Psoas muscle (tissue), 8 donors: ENCODE measurements around the gene KRTAP6-3. TPM values are rescaled to one million over a fixed set of nuclear protein-coding genes. Genes with fewer than 3 reads are reported as not detected.

Experiments used
- ATAC-seq, 4 donors: fragments of 200-7000 bp; cut with Tn5 transposase; one replicate each; pipeline ENCODE4 v1.9.1; 2020; ENCODE audit warnings: moderate library complexity in 3 of 4, mild to moderate bottlenecking in 2 of 4
- DNase-seq, 2 donors: peaks; one replicate each; pipeline ENCODE4 v3.0.0-alpha.2; 2020
- H3K27ac ChIP-seq: fragments of 200-600 bp; one replicate; pipeline ENCODE4 v1.8.0; 2022
- H3K27me3 ChIP-seq, 3 donors: fragments of 200-600 bp in 1 of 3; one replicate each; pipeline versions ENCODE4 v1.6.1 to v1.8.0; 2013 to 2022; ENCODE audit warnings: low read length in 2 of 3, mild to moderate bottlenecking in 2 of 3, moderate library complexity in 1 of 3; ENCODE audit not compliant: insufficient read depth in 3 of 3
- H3K36me3 ChIP-seq, 2 donors: fragments of 200-600 bp in 1 of 2; one replicate each; pipeline versions ENCODE4 v1.6.1 to v1.8.0; 2013 to 2022; ENCODE audit warnings: low read depth in 1 of 2, mild to moderate bottlenecking in 1 of 2, moderate library complexity in 1 of 2; ENCODE audit not compliant: insufficient read depth in 1 of 2
- H3K4me1 ChIP-seq: fragments of 200-600 bp; one replicate; pipeline ENCODE4 v1.8.0; 2022
- H3K4me3 ChIP-seq: fragments of 200-600 bp; one replicate; pipeline ENCODE4 v1.8.0; 2022; ENCODE audit warnings: mild to moderate bottlenecking
- H3K9me3 ChIP-seq: fragments of 200-600 bp; one replicate; pipeline ENCODE4 v1.8.0; 2022
- WGBS, 3 donors: extraction: QIAGEN DNeasy Blood & Tissue Kit; methylation state at CpG; one replicate each; pipeline versions ENCODE4 v1.1.6 to v1.1.7; 2013; 5-methylcytosine and 5-hydroxymethylcytosine counted together
- intact Hi-C, 2 donors: fragments of 100-400 bp; cut with DNase I; formaldehyde crosslinking; loops; one replicate each; pipeline versions ENCODE4 v1.11.0 to v1.14.2; 2022
- polyA plus RNA-seq, 3 donors: library from polyadenylated mRNA; stranded (reverse); fragments of 200-250 nt; gene quantifications; one replicate each; pipeline ENCODE4 v1.2.3, GENCODE V29; 2013
- total RNA-seq, 4 donors: library from RNA; stranded (reverse); fragmentation: NEBNext Ultra II Directional in 2 of 4; extraction: Animal tissue kit (Norgen Biotek cat#: 25700) in 2 of 4; gene quantifications; one replicate each; pipeline versions ENCODE4 v1.2.1 to v1.2.4, GENCODE V29; 2021 to 2023
- TF ChIP-seq, protein P1 (sequence below): fragments of 200-600 bp; IDR thresholded peaks from one replicate; pipeline ENCODE4 v1.8.0; 2022; ENCODE audit warnings: antibody characterized with exemption
- donor health status: healthy with polysubstance abuse.
- donor health status: DM: no; HTN: no; CAD: no; lungs with moderate emphysema.
- donor health status: Bipolar disorder and iron deficiency.
- donor health status: healthy.
- donor health status: DM: yes; HTN: yes; CAD: no.
- donor health status: DM: no; HTN: no; CAD: no.
- donor health status: DM: no; HTN: no; CAD: no.
- donor health status: DM: yes; HTN: yes; CAD: no.

Gene KRTAP6-3
- total and polyA plus RNA-seq, 7 donors = not detected

- ATAC-seq = no peak
- DNase-seq = no peak
- WGBS, 3 donors = 50 to 91% (median 50%) methylated on average over 1 of the region's 1 CpG
- Histone ChIP-seq H3K27me3 (no peaks in the 10 kb centered on the region), H3K27ac (no peak within 1 kb of the TSS), H3K4me1 (no peaks in the 10 kb centered on the region), H3K9me3 (no peaks in the 10 kb centered on the region), H3K4me3 (no peak within 1 kb of the TSS), H3K36me3 (no peaks in the 10 kb centered on the region)
- intact Hi-C loops = no loop called here
- TF ChIP-seq, protein P1, sequence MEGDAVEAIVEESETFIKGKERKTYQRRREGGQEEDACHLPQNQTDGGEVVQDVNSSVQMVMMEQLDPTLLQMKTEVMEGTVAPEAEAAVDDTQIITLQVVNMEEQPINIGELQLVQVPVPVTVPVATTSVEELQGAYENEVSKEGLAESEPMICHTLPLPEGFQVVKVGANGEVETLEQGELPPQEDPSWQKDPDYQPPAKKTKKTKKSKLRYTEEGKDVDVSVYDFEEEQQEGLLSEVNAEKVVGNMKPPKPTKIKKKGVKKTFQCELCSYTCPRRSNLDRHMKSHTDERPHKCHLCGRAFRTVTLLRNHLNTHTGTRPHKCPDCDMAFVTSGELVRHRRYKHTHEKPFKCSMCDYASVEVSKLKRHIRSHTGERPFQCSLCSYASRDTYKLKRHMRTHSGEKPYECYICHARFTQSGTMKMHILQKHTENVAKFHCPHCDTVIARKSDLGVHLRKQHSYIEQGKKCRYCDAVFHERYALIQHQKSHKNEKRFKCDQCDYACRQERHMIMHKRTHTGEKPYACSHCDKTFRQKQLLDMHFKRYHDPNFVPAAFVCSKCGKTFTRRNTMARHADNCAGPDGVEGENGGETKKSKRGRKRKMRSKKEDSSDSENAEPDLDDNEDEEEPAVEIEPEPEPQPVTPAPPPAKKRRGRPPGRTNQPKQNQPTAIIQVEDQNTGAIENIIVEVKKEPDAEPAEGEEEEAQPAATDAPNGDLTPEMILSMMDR = no peak
Measured at GRCh38 chr21:30600787-30601186, 8.5 kb downstream of the KRTAP6-3 start, which contains the start of gene KRTAP22-1. Gene KRTAP22-1 (plus strand): TSS chr21:30601087.

- TF ChIP-seq, protein P1 = no peak
- intact Hi-C loops = no loop called here
- ATAC-seq = no peak
- Histone ChIP-seq H3K27me3 (no peaks in the 10 kb centered on the region), H3K9me3 (no peaks in the 10 kb centered on the region), H3K4me1 (no peaks in the 10 kb centered on the region), H3K36me3 (no peaks in the 10 kb centered on the region), H3K27ac (no peak overlapping the region), H3K4me3 (no peak overlapping the region)
- DNase-seq = no peak
- WGBS, 3 donors = 83 to 87% (median 86%) methylated on average over 2 of the region's 2 CpGs
Measured at GRCh38 chr21:30605968-30606367, 13.7 kb downstream of the KRTAP6-3 start.

DNA sequence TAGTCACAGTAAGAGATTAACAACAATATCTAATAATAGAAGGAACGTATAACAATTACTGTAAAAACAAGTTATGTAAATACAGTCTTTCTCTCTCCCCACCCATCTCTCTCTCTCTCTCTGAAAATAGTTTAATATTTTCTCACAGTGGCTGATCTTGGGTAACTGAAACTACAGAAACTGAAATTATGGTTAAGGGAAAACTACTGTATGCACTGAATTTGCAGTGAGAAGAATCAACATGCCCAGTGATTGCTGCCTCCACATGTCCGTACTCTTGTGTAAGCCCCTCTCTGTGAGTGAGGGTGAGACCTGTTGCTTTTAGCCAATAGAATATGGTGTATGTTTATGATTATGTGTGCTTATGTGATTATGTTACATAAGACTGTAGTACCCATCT lies 19.9 kb downstream of the KRTAP6-3 start:
- no peaks in the 10 kb centered on the region for H3K9me3 ChIP-seq
- intact Hi-C loops = no loop called here
- DNase-seq = no peak
- 83 to 92% (median 87%) methylated on average over 2 of the region's 2 CpGs for WGBS, 3 donors
- TF ChIP-seq, protein P1 = no peak
- H3K4me1 ChIP-seq = no peaks in the 10 kb centered on the region
- no peak overlapping the region for H3K4me3 ChIP-seq
- H3K27me3 ChIP-seq = no peaks in the 10 kb centered on the region
- no peaks in the 10 kb centered on the region for H3K36me3 ChIP-seq
- H3K27ac ChIP-seq = no peak overlapping the region
- no peak for ATAC-seq

- no peaks in the 10 kb centered on the region for H3K9me3 ChIP-seq
- WGBS, 3 donors = 72 to 75% (median 73%) methylated on average over 2 of the region's 2 CpGs
- no peak within 1 kb of the TSS for H3K27ac ChIP-seq
- no peaks in the 10 kb centered on the region for H3K27me3 ChIP-seq
- ATAC-seq (no peak), DNase-seq (no peak)
- H3K36me3 ChIP-seq = no peaks in the 10 kb centered on the region
- H3K4me3 ChIP-seq = no peak within 1 kb of the TSS
- TF ChIP-seq, protein P1 = no peak
- intact Hi-C loops = no loop called here
- H3K4me1 ChIP-seq = no peaks in the 10 kb centered on the region
Measured at GRCh38 chr21:30613836-30614235, 21.6 kb downstream of the KRTAP6-3 start, which contains the start of gene KRTAP6-1. Gene KRTAP6-1 (minus strand): TSS chr21:30613930. CDS start chr21:30613904, 26 bp downstream.

DNA sequence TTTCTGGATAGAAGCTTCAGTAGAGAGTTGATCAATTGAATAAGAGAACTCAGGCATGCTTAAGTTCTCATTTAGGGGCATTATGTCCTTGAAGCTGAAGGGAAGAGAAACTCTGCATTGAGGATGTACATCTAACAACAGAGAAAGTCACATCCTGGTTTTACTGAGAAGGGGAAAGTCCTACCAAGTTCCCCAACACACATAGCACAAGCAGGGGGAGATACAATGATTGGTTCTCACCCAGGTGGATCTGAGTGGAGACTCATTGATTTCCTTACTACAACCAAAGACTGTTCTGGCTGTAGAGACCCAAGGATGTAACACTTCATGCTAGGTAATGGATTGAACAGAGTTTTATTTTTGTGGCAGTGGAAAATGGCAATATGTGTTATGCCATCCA lies 23.0 kb downstream of the KRTAP6-3 start:
- no peaks in the 10 kb centered on the region for H3K4me1 ChIP-seq
- ATAC-seq (no peak), DNase-seq (no peak)
- intact Hi-C loops = no loop called here
- no peaks in the 10 kb centered on the region for H3K27me3 ChIP-seq
- H3K4me3 ChIP-seq = no peak overlapping the region
- no peaks in the 10 kb centered on the region for H3K9me3 ChIP-seq
- no peak overlapping the region for H3K27ac ChIP-seq
- no peaks in the 10 kb centered on the region for H3K36me3 ChIP-seq
- TF ChIP-seq, protein P1 = no peak
